CD4-positive, alpha-beta T cell treated with Interleukin-15 for 1 hour (primary cell): Measurements from ENCODE around the gene DTHD1.
A peak's percentile ranks its signal among the peaks of the same experiment; 100 is the strongest.

Source experiments
- DNase-seq: peaks from one replicate; pipeline ENCODE4 v3.0.0-alpha.2; 2020

The DTHD1 gene

DNA sequence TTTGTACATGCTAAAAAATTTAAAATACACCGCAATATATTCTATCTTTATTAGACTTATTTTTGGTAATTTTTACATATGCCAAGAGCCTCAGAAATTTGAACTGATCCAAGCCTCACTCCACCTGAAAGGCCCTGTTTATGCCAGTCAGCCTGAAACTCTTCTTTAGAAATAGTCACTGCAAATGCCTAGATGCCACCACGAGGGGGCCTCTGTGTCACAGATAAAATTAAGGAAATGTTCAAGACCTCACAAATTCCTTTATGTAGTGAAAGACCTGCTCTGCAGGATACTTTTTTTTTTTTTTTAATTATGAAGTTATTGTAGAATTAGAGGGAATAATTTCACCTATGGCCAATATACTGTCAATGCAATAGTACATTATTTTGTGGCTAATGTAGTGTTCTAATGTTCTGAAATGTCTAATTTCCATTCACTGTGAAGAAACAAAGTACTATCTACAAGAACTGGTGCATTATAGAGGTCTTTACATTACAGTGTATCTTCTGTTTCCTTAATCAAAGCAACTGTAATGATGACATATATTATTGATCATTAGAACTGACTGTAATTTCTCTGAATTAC, 69.8 kb downstream of the DTHD1 start:
- DNase-seq, result peak; percentile 64

DNA sequence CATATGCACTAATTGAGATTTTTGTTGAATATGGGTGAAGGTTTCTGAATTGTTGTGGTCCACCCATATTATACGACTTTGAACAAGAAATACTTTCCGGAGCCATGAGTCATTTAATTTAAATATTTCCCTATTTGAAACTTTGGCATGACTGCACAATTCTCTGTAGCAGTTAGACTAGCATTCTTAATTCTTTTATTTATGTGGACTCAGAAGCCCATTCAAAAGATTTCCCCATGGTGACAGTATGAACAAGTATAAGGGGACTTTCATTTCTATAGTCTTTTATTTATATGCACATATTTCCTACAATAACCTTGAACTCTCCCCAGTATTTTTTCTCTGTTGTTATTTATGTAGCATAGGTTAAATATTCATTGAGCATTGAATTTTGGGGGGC, 72.6 kb downstream of the DTHD1 start:
- no peak for DNase-seq

DNA sequence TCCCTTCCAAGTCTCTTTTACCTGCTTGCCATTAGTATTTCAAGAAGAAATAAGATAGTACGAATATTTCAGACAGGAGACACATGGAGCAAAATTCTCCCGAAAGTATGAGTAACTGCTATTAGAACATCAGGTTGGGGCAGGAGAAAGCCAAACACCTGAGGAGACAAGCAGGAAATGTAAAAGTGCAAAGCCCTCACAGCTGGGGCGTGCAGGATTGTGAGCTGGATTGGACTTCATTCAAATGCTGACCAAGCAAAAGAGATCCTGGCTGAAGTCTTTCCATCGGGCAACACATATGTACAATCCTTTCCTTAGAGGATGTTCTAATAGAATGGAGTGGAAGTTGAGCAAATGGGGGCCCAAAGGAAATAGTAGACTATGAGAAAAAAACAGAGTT, 76.8 kb downstream of the DTHD1 start:
- no peak for DNase-seq

DNA sequence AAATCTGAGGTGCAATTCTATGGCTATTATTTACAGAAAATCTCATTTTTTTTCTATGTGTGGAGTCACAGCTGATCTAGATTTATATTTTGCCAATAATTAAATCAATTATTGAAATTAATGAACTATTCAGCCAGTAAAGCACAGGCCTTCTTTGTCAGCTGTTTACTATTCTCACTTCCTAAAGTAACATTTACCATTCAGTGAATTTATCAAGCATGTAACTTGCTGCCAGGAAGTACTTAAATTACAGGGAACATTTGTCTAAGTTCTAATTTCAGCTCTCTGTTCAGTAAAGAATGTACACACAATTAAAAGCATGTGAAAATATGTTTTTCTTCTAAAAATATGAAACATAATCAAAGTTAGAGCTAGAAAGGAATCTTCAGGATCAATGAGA, 79.3 kb downstream of the DTHD1 start:
- no peak for DNase-seq

DNA sequence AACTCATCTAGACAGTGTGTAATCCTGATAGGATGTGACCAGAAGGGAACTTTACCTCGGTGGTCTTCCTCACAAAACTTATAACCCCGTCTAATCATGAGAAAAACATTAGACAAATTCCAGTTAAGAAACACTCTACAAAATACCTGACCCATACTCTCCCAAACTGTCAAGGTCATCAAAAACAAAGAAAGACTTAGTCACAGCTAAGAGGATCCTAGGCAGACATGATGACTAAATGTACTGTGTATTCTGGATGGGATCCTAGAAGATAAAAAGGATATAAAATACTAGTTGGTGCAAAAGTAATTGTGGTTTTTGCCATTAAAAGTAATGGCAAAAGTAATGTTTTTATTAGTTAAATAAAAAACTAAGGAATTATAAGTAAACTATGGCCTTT, 81.6 kb downstream of the DTHD1 start:
- DNase-seq, result no peak

DNA sequence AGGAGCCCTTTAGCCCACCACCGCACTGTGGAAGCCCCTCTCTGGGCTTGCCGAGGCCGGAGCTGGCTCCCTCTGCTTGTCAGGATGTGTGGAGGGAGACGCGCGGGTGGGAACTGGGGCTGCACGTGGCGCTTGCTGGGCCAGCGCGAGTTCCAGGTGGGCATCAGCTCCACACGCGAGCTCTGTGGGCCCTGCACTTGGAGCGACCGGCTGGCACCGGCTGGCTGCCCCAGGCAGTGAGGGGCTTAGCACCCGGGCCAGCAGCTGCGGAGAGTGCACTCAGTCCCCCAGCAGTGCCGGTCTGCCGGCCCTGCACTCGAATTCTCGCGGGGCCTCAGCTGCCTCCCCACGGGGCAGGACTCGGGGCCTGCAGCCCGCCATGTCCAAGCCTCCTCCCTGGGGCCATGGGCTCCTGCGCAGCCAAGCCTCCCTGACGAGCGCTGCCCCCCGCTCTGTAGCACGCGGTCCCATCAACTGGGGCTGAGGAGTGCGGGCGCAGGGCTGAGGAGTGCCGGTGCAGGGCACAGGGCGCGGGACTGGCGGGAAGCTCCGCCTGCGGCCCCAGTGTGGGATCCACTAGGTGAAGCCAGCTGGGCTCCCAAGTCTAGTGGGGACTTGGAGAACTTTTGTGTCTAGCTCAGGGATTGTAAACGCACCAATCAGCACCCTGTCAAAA, 93.6 kb downstream of the DTHD1 start:
- DNase-seq, result no peak

DNA sequence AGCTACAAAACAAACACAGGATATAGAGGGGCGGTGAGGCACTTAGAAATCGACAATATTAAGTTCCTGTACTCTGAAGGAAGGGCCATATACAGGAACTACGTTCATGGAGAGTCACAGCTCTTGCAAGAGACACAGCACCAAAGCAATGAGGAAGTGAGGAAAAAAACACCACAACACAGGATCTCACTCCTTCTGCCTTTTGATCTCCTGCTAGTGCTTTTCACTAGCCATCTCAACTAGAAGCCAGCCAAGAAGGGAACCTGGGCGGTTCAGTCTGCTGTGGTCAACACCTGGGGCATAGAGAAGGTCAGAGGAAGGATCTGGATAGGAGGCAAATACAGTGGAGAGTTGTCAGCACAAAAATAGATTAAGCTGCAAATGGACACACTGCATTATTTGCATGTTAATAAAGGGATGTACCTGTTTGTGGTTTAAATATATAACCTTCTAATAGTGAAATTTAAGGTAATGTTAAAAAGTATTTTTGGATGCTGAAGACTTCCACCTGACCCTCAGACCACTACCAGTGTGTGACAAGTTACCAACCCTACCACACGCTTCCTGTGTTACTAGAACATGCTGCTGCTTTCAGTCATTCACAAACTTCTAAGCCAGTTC, 104.6 kb downstream of the DTHD1 start:
- peak; percentile 48 for DNase-seq

DNA sequence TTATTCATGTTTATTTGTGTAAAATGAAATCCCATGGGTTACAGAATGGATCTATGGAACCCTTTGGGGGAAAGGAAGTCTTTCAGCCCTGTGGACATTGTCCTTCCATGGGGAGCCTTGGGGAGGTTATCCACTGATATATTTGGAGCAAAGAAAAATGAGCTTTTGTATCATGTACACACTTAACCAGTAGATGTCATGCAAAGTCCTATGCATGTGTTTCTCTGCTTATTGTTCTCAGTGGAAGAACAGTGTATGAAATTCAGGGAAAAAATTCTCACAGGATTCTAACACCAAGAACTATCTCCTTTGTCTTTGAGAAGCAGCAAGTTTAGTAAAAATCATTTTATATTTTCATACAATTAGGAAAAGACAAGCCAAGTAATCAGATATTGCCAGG, 105.3 kb downstream of the DTHD1 start:
- no peak for DNase-seq

DNA sequence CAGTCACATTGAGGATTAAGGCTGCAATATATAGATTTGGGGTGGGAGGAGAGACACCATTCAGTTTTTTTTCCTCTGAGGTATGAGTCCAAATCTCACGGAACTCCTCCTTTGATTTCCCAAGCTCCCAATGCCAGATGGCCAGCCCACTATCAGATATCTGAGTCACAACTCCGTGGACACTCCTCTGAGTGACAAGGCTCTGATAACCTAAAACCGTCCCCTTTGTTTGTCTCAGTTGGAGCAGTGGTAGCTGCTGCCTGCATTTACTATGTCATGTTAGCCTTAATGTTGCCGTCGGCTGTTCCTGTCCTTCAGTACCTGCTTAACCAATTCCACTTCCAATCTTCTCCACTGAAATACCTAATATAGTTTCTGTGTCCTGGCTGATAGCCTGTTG, 107.3 kb downstream of the DTHD1 start:
- no peak for DNase-seq

DNA sequence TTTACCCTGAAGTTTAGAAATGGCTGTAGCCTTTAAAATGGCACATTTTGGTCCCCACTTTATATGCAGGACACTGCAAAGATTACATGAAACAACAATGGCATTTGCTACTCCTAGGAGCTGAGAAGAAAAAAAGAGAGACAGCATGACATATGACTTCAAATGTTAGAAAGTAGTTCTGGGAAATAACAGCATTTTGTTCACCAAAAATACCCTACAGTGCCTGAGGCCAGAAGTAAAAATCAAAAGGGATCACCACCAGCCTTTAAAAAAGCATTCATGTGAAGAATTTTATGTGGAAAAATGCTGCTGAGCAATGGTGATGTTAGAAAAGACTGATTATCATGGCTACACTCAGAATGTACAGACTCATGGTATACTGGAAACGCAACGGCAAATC, 110.0 kb downstream of the DTHD1 start:
- no peak for DNase-seq

DNA sequence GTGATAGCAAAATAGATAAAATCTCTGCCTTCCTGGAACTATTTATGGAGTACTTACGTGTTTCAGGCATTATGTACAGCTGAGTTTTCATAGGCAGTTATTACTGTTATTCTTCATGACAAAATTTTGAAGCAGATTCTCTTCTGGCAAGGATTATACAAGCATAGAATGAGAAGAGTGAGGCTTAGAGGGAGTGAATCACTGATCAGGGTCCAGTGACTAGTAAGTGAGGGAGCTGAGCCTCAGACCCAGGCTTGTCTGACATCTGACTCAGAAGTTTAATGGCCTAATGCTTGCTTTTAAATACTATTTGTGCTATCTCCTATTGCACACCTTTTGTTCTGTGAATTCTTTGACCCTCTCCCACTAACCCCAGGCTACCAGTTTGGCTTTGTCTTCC, 110.6 kb downstream of the DTHD1 start:
- no peak for DNase-seq

DNA sequence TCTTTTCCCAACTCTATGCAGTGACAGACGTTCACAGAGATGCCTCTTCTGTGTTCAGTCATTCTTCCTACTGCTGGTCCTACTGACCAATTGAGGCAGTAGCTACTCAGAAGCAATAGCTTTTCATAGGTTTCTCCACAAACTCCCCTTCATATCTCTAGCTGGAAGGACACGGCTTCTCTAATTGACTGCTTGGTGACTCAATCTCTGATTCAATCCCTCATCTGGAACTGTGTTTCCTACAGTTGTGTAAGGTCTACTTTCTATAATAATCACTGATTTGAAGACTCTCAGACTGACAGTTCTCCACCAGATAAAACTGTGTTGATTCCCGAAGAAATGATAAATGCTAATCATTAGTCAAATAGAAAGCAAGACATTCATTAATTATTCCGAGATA, 111.5 kb downstream of the DTHD1 start:
- DNase-seq, result no peak
